Measurements from ENCODE around the gene GPC3. TPM values are rescaled to one million over a fixed set of nuclear protein-coding genes. Genes with fewer than 3 reads are reported as not detected.

GPC3 gene
- total and polyA plus RNA-seq, 5 donors from 2014 or later, result 0.34 to 0.93 (median 0.44) TPM; not detected in 2

GRCh38 chrX:133604801-133605200, 380.6 kb downstream of the GPC3 start:
- H3K36me3 Mint-ChIP-seq, result no peaks in the 10 kb centered on the region
- H3K27ac ChIP-seq (ENCODE audit: insufficient read depth, low read length, poor library complexity, severe bottlenecking), result no peak overlapping the region
- no peaks in the 10 kb centered on the region for H3K27me3 ChIP-seq (ENCODE audit: control insufficient read depth, insufficient read depth, low read length)
- no peaks in the 10 kb centered on the region for H3K9me3 Mint-ChIP-seq
- no peak overlapping the region for H3K4me3 Mint-ChIP-seq
- H3K4me1 ChIP-seq (ENCODE audit: control insufficient read depth, insufficient read depth, low read length, poor library complexity, severe bottlenecking), result no peaks in the 10 kb centered on the region
- H3K9me3 ChIP-seq (ENCODE audit: control insufficient read depth in 2 of 2, low read length in 2 of 2), result no peaks in the 10 kb centered on the region
- H3K4me1 Mint-ChIP-seq, result no peaks in the 10 kb centered on the region
- no peaks in the 10 kb centered on the region for H3K36me3 ChIP-seq (ENCODE audit: control insufficient read depth, insufficient read depth, low read length)
- H3K27ac Mint-ChIP-seq, result no peak overlapping the region
- no peak for DNase-seq
- no peaks in the 10 kb centered on the region for H3K27me3 Mint-ChIP-seq
- H3K4me3 ChIP-seq (ENCODE audit: low read depth, low read length), result no peak overlapping the region
- no peak for ATAC-seq (ENCODE audit: low read depth in 2 of 2)

DNA sequence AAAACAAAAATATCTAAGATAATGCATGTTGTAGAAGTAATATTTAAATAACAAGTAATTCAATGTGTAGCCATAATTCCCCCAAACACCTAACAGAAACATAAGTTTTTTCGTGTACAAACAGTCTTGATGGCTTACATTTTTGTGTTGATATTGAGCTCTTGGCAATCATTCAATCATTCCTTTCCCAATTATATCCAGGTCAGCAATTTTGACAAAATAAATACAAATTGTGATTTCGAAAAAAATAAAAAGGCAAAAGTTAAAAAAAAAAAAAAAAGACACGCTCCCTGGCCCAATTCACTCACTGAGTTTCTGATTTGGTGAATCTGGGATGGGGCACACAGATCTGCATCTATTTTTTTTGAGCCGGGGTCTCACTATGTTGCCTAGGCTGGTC, 382.5 kb downstream of the GPC3 start:
- Mint-ChIP-seq H3K4me1 (no peaks in the 10 kb centered on the region), H3K4me3 (no peak overlapping the region), H3K27me3 (no peaks in the 10 kb centered on the region), H3K9me3 (no peaks in the 10 kb centered on the region), H3K27ac (no peak overlapping the region), H3K36me3 (no peaks in the 10 kb centered on the region)
- H3K27ac ChIP-seq (ENCODE audit: insufficient read depth, low read length, poor library complexity, severe bottlenecking), result no peak overlapping the region
- ATAC-seq (ENCODE audit: low read depth in 2 of 2) (no peak), DNase-seq (no peak)
- no peaks in the 10 kb centered on the region for H3K9me3 ChIP-seq (ENCODE audit: control insufficient read depth in 2 of 2, low read length in 2 of 2)
- no peaks in the 10 kb centered on the region for H3K36me3 ChIP-seq (ENCODE audit: control insufficient read depth, insufficient read depth, low read length)
- H3K4me3 ChIP-seq (ENCODE audit: low read depth, low read length), result no peak overlapping the region
- H3K4me1 ChIP-seq (ENCODE audit: control insufficient read depth, insufficient read depth, low read length, poor library complexity, severe bottlenecking), result no peaks in the 10 kb centered on the region
- no peaks in the 10 kb centered on the region for H3K27me3 ChIP-seq (ENCODE audit: control insufficient read depth, insufficient read depth, low read length)

DNA sequence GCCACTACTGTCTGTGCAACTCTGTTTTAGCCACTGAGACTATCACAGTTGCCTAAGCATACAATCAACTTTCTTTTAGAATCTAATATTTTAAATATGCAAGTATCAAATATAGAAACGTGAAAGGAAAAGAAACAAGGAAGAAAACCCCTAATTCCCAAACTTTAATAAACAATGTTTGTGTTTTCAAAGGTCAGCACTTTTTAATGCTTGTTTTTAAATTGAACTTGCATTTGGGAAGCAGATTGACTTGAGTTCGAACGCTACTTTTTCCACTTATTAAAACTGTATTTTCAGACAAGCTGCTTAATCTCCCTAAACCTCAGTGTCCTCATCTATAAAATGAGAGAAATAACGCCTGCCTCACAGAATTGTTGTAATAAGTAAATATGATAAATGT, 384.3 kb downstream of the GPC3 start:
- Mint-ChIP-seq H3K27me3 (no peaks in the 10 kb centered on the region), H3K4me3 (no peak overlapping the region), H3K36me3 (no peaks in the 10 kb centered on the region), H3K9me3 (no peaks in the 10 kb centered on the region), H3K27ac (no peak overlapping the region), H3K4me1 (no peaks in the 10 kb centered on the region)
- no peak for ATAC-seq (ENCODE audit: low read depth in 2 of 2)
- no peaks in the 10 kb centered on the region for H3K27me3 ChIP-seq (ENCODE audit: control insufficient read depth, insufficient read depth, low read length)
- H3K27ac ChIP-seq (ENCODE audit: insufficient read depth, low read length, poor library complexity, severe bottlenecking), result no peak overlapping the region
- H3K4me1 ChIP-seq (ENCODE audit: control insufficient read depth, insufficient read depth, low read length, poor library complexity, severe bottlenecking), result no peaks in the 10 kb centered on the region
- H3K4me3 ChIP-seq (ENCODE audit: low read depth, low read length), result no peak overlapping the region
- DNase-seq, result no peak
- no peaks in the 10 kb centered on the region for H3K9me3 ChIP-seq (ENCODE audit: control insufficient read depth in 2 of 2, low read length in 2 of 2)
- no peaks in the 10 kb centered on the region for H3K36me3 ChIP-seq (ENCODE audit: control insufficient read depth, insufficient read depth, low read length)

GRCh38 chrX:133600536-133600935, 384.9 kb downstream of the GPC3 start:
- Mint-ChIP-seq H3K36me3 (no peaks in the 10 kb centered on the region), H3K27me3 (no peaks in the 10 kb centered on the region), H3K27ac (no peak overlapping the region), H3K4me1 (no peaks in the 10 kb centered on the region), H3K4me3 (no peak overlapping the region), H3K9me3 (no peaks in the 10 kb centered on the region)
- ATAC-seq (ENCODE audit: low read depth in 2 of 2) (no peak), DNase-seq (no peak)
- Histone ChIP-seq H3K27ac (ENCODE audit: insufficient read depth, low read length, poor library complexity, severe bottlenecking) (no peak overlapping the region), H3K4me3 (ENCODE audit: low read depth, low read length) (no peak overlapping the region), H3K9me3 (ENCODE audit: control insufficient read depth in 2 of 2, low read length in 2 of 2) (no peaks in the 10 kb centered on the region), H3K27me3 (ENCODE audit: control insufficient read depth, insufficient read depth, low read length) (no peaks in the 10 kb centered on the region), H3K4me1 (ENCODE audit: control insufficient read depth, insufficient read depth, low read length, poor library complexity, severe bottlenecking) (no peaks in the 10 kb centered on the region), H3K36me3 (ENCODE audit: control insufficient read depth, insufficient read depth, low read length) (no peaks in the 10 kb centered on the region)

- Histone ChIP-seq H3K9me3 (ENCODE audit: control insufficient read depth in 2 of 2, low read length in 2 of 2) (no peaks in the 10 kb centered on the region), H3K36me3 (ENCODE audit: control insufficient read depth, insufficient read depth, low read length) (no peaks in the 10 kb centered on the region), H3K4me1 (ENCODE audit: control insufficient read depth, insufficient read depth, low read length, poor library complexity, severe bottlenecking) (no peaks in the 10 kb centered on the region), H3K27me3 (ENCODE audit: control insufficient read depth, insufficient read depth, low read length) (no peaks in the 10 kb centered on the region), H3K27ac (ENCODE audit: insufficient read depth, low read length, poor library complexity, severe bottlenecking) (no peak overlapping the region), H3K4me3 (ENCODE audit: low read depth, low read length) (no peak overlapping the region)
- H3K27me3 Mint-ChIP-seq, result no peaks in the 10 kb centered on the region
- no peak for ATAC-seq (ENCODE audit: low read depth in 2 of 2)
- H3K36me3 Mint-ChIP-seq, result no peaks in the 10 kb centered on the region
- peak in 1 of 3 donors; percentile 12 for DNase-seq
- no peaks in the 10 kb centered on the region for H3K4me1 Mint-ChIP-seq
- H3K27ac Mint-ChIP-seq, result no peak overlapping the region
- H3K9me3 Mint-ChIP-seq, result no peaks in the 10 kb centered on the region
- H3K4me3 Mint-ChIP-seq, result no peak overlapping the region
Observed at GRCh38 chrX:133598601-133599335, 386.6 kb downstream of the GPC3 start.

DNA sequence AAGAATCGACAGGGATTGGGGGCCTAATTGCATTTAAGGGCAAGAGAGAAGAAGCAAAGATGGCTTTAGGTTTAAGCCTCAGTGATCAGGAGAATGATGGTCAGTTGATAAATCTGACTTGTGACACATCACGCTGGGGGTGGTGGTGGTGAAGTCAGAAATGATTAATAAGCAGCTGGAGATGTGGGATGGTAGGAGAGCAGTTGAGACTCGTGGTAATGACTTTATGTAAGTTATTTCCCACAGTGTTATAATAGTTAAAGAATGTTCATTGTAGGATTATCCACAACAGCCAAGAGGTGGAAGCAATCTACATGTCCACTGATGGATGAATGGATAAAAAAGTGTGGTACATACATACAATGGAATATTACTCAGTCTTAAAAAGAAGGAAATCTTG, 391.2 kb downstream of the GPC3 start:
- no peak overlapping the region for H3K27ac Mint-ChIP-seq
- ATAC-seq (ENCODE audit: low read depth in 2 of 2) (no peak), DNase-seq (no peak)
- H3K4me3 Mint-ChIP-seq, result no peak overlapping the region
- Histone ChIP-seq H3K27me3 (ENCODE audit: control insufficient read depth, insufficient read depth, low read length) (no peaks in the 10 kb centered on the region), H3K9me3 (ENCODE audit: control insufficient read depth in 2 of 2, low read length in 2 of 2) (no peaks in the 10 kb centered on the region), H3K4me1 (ENCODE audit: control insufficient read depth, insufficient read depth, low read length, poor library complexity, severe bottlenecking) (no peaks in the 10 kb centered on the region), H3K36me3 (ENCODE audit: control insufficient read depth, insufficient read depth, low read length) (no peaks in the 10 kb centered on the region), H3K27ac (ENCODE audit: insufficient read depth, low read length, poor library complexity, severe bottlenecking) (no peak overlapping the region), H3K4me3 (ENCODE audit: low read depth, low read length) (no peak overlapping the region)
- no peaks in the 10 kb centered on the region for H3K27me3 Mint-ChIP-seq
- H3K36me3 Mint-ChIP-seq, result no peaks in the 10 kb centered on the region
- peaks cover 0 to 1% (median 0%) of the 10 kb centered on the region in 7 donors for H3K9me3 Mint-ChIP-seq
- no peaks in the 10 kb centered on the region for H3K4me1 Mint-ChIP-seq

- Mint-ChIP-seq H3K36me3 (no peaks in the 10 kb centered on the region), H3K27ac (no peak overlapping the region), H3K9me3 (peaks cover 0 to 1% (median 0%) of the 10 kb centered on the region in 7 donors), H3K4me3 (no peak overlapping the region), H3K27me3 (no peaks in the 10 kb centered on the region), H3K4me1 (no peaks in the 10 kb centered on the region)
- DNase-seq, result no peak
- Histone ChIP-seq H3K36me3 (ENCODE audit: control insufficient read depth, insufficient read depth, low read length) (no peaks in the 10 kb centered on the region), H3K27ac (ENCODE audit: insufficient read depth, low read length, poor library complexity, severe bottlenecking) (no peak overlapping the region), H3K4me3 (ENCODE audit: low read depth, low read length) (no peak overlapping the region), H3K4me1 (ENCODE audit: control insufficient read depth, insufficient read depth, low read length, poor library complexity, severe bottlenecking) (no peaks in the 10 kb centered on the region), H3K27me3 (ENCODE audit: control insufficient read depth, insufficient read depth, low read length) (no peaks in the 10 kb centered on the region), H3K9me3 (ENCODE audit: control insufficient read depth in 2 of 2, low read length in 2 of 2) (no peaks in the 10 kb centered on the region)
- no peak for ATAC-seq (ENCODE audit: low read depth in 2 of 2)
Observed at GRCh38 chrX:133593531-133593930, 391.9 kb downstream of the GPC3 start.
